NT2/D1 (cell line): ENCODE measurements around the gene PAQR7.

ENCODE experiments used
- DNase-seq: peaks from one replicate; pipeline ENCODE4 v3.0.0-alpha.2; 2011; ENCODE audit warnings: low read depth, low spot score
- H3K27me3 ChIP-seq: 2 replicates; pipeline ENCODE4 v1.6.0; 2011; ENCODE audit warnings: mild to moderate bottlenecking; ENCODE audit not compliant: insufficient read length, insufficient read depth
- H3K36me3 ChIP-seq: 2 replicates; pipeline ENCODE4 v1.6.1; 2011; ENCODE audit warnings: mild to moderate bottlenecking, low read length, mixed read lengths; ENCODE audit not compliant: insufficient read depth, insufficient read length
- H3K4me1 ChIP-seq: 2 replicates; pipeline ENCODE4 v1.5.1; 2011; ENCODE audit not compliant: insufficient read depth, insufficient read length
- H3K4me3 ChIP-seq: 2 replicates; pipeline ENCODE4 v1.5.1; 2011; ENCODE audit warnings: low read depth; ENCODE audit not compliant: insufficient read length
- H3K9ac ChIP-seq: 2 replicates; pipeline ENCODE4 v1.6.0; 2011; ENCODE audit warnings: low read depth; ENCODE audit not compliant: insufficient read length
- H3K9me3 ChIP-seq: 2 replicates; pipeline ENCODE4 v1.5.1; 2011; ENCODE audit warnings: mild to moderate bottlenecking, low read length; ENCODE audit not compliant: insufficient read depth
- SUZ12 ChIP-seq: IDR thresholded peaks from 2 replicates; pipeline ENCODE4 v1.6.1; 2011; ENCODE audit not compliant: insufficient read length, insufficient read depth; ENCODE audit errors: extremely low read depth
- YY1 ChIP-seq: IDR thresholded peaks from 2 replicates; pipeline ENCODE4 v1.6.1; 2011; ENCODE audit not compliant: insufficient read length, insufficient read depth
- ZNF274 ChIP-seq: IDR thresholded peaks from 2 replicates; pipeline ENCODE4 v1.6.1; 2011; ENCODE audit warnings: mild to moderate bottlenecking, low read depth, low read length

PAQR7 gene

DNA sequence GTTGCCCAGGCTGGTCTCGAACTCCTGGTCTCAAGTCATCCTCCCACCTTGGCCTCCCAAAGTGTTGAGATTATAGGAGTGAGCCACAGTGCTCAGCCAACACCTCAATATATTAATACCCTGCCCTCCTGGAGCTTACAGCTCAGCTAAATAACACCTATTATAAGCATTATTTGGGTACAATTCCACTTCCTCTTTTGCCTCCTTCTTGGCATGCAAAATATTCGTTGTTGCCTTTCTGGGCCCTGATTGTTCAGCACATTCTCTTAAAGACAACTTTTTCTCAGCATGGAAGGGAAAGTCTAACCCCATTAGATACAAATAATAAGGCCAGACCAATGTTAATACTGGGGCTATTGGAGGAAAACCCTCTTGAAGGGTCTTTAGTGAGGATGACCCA lies 2.8 kb downstream of the PAQR7 start:
- Histone ChIP-seq H3K27me3 (peaks cover 11% of the 10 kb centered on the region), H3K36me3 (peaks cover 14% of the 10 kb centered on the region), H3K9ac (no peak overlapping the region), H3K4me1 (peaks cover 25% of the 10 kb centered on the region), H3K4me3 (no peak overlapping the region), H3K9me3 (no peaks in the 10 kb centered on the region)
- TF ChIP-seq ZNF274: no peak
- no peak for TF ChIP-seq YY1
- TF ChIP-seq SUZ12: no peak
- no peak for DNase-seq

GRCh38 chr1:25871704-25872494 lies 3.6 kb downstream of the PAQR7 start:
- TF ChIP-seq YY1: no peak
- TF ChIP-seq SUZ12: no peak
- no peak for DNase-seq
- peaks cover 4% of the 10 kb centered on the region for H3K27me3 ChIP-seq
- H3K4me3 ChIP-seq: no peak overlapping the region
- H3K9me3 ChIP-seq: no peaks in the 10 kb centered on the region
- H3K9ac ChIP-seq: no peak overlapping the region
- H3K4me1 ChIP-seq: peaks cover 32% of the 10 kb centered on the region
- H3K36me3 ChIP-seq: peaks cover 14% of the 10 kb centered on the region

GRCh38 chr1:25871086-25871703 lies 4.3 kb downstream of the PAQR7 start:
- no peak for TF ChIP-seq YY1
- TF ChIP-seq SUZ12: no peak
- no peak for TF ChIP-seq ZNF274
- Histone ChIP-seq H3K4me3 (no peak overlapping the region), H3K4me1 (peaks cover 32% of the 10 kb centered on the region)

GRCh38 chr1:25870614-25871013 lies 4.9 kb downstream of the PAQR7 start:
- H3K4me3 ChIP-seq: no peak overlapping the region
- H3K27me3 ChIP-seq: no peaks in the 10 kb centered on the region
- peaks cover 14% of the 10 kb centered on the region for H3K36me3 ChIP-seq
- no peak for TF ChIP-seq SUZ12
- TF ChIP-seq YY1: no peak
- no peak for TF ChIP-seq ZNF274
- no peak for DNase-seq
- H3K4me1 ChIP-seq: peaks cover 32% of the 10 kb centered on the region
- H3K9me3 ChIP-seq: no peaks in the 10 kb centered on the region
- no peak overlapping the region for H3K9ac ChIP-seq

More at GRCh38 chr1:25871086-25871703, 4.3 kb downstream of the PAQR7 start:
- H3K9me3 ChIP-seq: no peaks in the 10 kb centered on the region
- DNase-seq: no peak
- H3K27me3 ChIP-seq: no peaks in the 10 kb centered on the region
- peak overlapping the region; percentile 26 for H3K9ac ChIP-seq
- H3K36me3 ChIP-seq: peaks cover 14% of the 10 kb centered on the region

GRCh38 chr1:25869909-25870606 lies 5.5 kb downstream of the PAQR7 start:
- peaks cover 32% of the 10 kb centered on the region for H3K4me1 ChIP-seq
- DNase-seq: no peak
- TF ChIP-seq YY1 (no peak), SUZ12 (no peak), ZNF274 (no peak)
- no peak overlapping the region for H3K4me3 ChIP-seq
- H3K9me3 ChIP-seq: no peaks in the 10 kb centered on the region
- no peak overlapping the region for H3K9ac ChIP-seq
- peaks cover 14% of the 10 kb centered on the region for H3K36me3 ChIP-seq
- no peaks in the 10 kb centered on the region for H3K27me3 ChIP-seq

GRCh38 chr1:25867210-25867991 lies 8.1 kb downstream of the PAQR7 start:
- Histone ChIP-seq H3K4me1 (peaks cover 32% of the 10 kb centered on the region), H3K9ac (no peak overlapping the region), H3K36me3 (peaks cover 31% of the 10 kb centered on the region), H3K9me3 (no peaks in the 10 kb centered on the region), H3K4me3 (no peak overlapping the region), H3K27me3 (no peaks in the 10 kb centered on the region)
- peak; percentile 85 for DNase-seq
- no peak for TF ChIP-seq ZNF274
- no peak for TF ChIP-seq YY1
- TF ChIP-seq SUZ12: no peak
